Skeletal muscle tissue (tissue), 4 donors: ENCODE results near the gene MBLAC1. TPM values are rescaled to one million over a fixed set of nuclear protein-coding genes. Genes with fewer than 3 reads are reported as not detected.

Source experiments
- H3K27ac ChIP-seq: one replicate; pipeline ENCODE4 v1.7.0; 2013; ENCODE audit warnings: mild to moderate bottlenecking, low read depth, low read length, inconsistent platforms
- H3K27me3 ChIP-seq, 3 donors: one replicate each; pipeline ENCODE4 v1.7.0; 2013; ENCODE audit warnings: low read length in 3 of 3; ENCODE audit not compliant: control insufficient read depth in 3 of 3, insufficient read depth in 3 of 3
- H3K36me3 ChIP-seq, 3 donors: one replicate each; pipeline ENCODE4 v1.7.0; 2013; ENCODE audit warnings: low read length in 3 of 3; ENCODE audit not compliant: control insufficient read depth in 3 of 3, insufficient read depth in 3 of 3
- H3K4me1 ChIP-seq, 3 donors: one replicate each; pipeline ENCODE4 v1.7.0; 2013; ENCODE audit warnings: low read length in 3 of 3, mild to moderate bottlenecking in 3 of 3; ENCODE audit not compliant: control insufficient read depth in 3 of 3, insufficient read depth in 3 of 3
- H3K4me3 ChIP-seq, 3 donors: one replicate each; pipeline ENCODE4 v1.7.0; 2013; ENCODE audit warnings: low read length in 3 of 3
- H3K9ac ChIP-seq, 3 donors: one replicate each; pipeline ENCODE4 v1.7.0; 2013; ENCODE audit warnings: low read length in 3 of 3, mild to moderate bottlenecking in 3 of 3, moderate library complexity in 2 of 3, low read depth in 1 of 3
- H3K9me3 ChIP-seq, 3 donors: one replicate each; pipeline ENCODE4 v1.7.0; 2013; ENCODE audit warnings: low read length in 3 of 3; ENCODE audit not compliant: control insufficient read depth in 3 of 3
- total RNA-seq: library from RNA; depleted of rRNA; stranded (reverse); fragments of >200 nt; gene quantifications from one replicate; pipeline ENCODE4 v1.2.3, GENCODE V29; 2014
- donor health status: Osteomylitis.

Gene MBLAC1
- total RNA-seq, 1 donor from 2014 or later: 1.0 TPM

DNA sequence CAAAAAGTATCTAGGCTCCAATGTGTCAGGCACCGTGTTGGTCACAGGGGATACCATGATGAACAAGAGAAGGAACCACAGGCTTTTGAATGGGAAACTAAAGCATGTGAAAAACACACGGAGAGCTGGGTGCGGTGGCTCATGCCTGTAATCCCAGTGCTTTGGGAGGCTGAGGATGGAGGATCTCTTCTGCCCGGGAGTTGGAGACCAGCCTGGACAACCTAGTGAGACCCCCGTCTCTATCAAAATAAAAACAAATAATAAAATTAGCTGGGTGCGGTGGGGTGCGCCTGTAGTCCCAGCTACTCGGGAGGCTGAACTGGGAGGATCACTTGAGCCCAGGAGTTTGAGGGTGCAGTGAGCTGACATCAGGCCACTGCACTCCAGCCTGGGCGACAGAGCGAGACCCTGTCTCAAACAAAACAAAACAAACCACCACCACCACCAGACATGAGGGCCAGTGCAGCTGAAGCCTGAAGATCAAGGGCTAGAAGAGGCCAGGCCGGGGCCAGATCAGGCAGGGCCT lies 38.6 kb upstream of the MBLAC1 start:
- H3K27ac ChIP-seq: peak overlapping the region; percentile 73
- H3K9ac ChIP-seq: peak overlapping the region; percentile 78 to 94 (median 88)
- peak overlapping the region; percentile 71 to 96 (median 93) for H3K4me3 ChIP-seq

DNA sequence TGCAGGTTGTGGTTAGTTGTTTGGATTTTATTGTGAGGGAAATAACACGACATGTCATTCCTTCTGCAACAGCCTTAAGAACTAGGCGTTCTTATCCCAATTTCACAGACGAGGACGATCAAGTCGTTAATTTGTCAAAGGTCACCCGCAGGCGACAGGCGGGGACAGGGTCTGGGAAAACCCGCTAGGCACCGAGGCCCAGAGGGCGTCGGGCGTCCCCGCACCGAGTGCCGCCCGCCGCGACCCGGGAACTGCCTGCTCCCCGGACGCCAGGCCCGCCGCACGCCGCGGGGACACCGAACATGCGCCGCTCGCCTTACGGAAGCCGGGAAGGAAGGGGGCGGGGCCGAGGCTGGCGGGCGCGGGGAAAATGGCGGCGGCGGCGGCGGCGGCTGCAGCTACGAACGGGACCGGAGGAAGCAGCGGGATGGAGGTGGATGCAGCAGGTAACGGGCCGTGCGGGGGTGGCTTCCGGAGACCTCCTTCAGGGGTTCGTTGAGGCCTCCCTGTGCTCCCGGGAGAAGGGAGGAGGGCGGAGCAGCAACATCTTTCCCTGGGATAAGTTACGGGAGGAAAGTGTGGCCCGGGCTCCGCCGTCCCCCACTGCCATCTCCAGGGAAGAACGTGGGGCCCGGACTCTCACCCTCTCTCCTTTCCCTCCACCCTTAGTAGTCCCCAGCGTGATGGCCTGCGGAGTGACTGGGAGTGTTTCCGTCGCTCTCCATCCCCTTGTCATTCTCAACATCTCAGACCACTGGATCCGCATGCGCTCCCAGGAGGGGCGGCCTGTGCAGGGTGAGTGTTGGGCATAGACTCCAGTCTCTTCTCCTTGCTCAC lies 37.9 kb upstream of the MBLAC1 start, which contains the start of gene COPS6:
Gene COPS6 (plus strand): TSS at position 349 of the 837 bp plus-strand sequence. CDS start 22 bp downstream, at position 371.
- Histone ChIP-seq H3K36me3 (peaks cover 34 to 37% (median 36%) of the 10 kb centered on the region in 3 donors), H3K9ac (peak within 1 kb of the TSS; percentile 78 to 94 (median 88)), H3K27me3 (no peaks in the 10 kb centered on the region), H3K27ac (peak within 1 kb of the TSS; percentile 73), H3K4me3 (peak within 1 kb of the TSS; percentile 93 to 96 (median 95)), H3K4me1 (peaks cover 16 to 27% (median 26%) of the 10 kb centered on the region in 3 donors), H3K9me3 (no peaks in the 10 kb centered on the region)

More for the DNA sequence above, 38.6 kb upstream of the MBLAC1 start:
- Histone ChIP-seq H3K4me1 (peaks cover 15 to 20% (median 20%) of the 10 kb centered on the region in 3 donors), H3K27me3 (no peaks in the 10 kb centered on the region), H3K36me3 (peaks cover 28 to 30% (median 30%) of the 10 kb centered on the region in 3 donors), H3K9me3 (no peaks in the 10 kb centered on the region)

DNA sequence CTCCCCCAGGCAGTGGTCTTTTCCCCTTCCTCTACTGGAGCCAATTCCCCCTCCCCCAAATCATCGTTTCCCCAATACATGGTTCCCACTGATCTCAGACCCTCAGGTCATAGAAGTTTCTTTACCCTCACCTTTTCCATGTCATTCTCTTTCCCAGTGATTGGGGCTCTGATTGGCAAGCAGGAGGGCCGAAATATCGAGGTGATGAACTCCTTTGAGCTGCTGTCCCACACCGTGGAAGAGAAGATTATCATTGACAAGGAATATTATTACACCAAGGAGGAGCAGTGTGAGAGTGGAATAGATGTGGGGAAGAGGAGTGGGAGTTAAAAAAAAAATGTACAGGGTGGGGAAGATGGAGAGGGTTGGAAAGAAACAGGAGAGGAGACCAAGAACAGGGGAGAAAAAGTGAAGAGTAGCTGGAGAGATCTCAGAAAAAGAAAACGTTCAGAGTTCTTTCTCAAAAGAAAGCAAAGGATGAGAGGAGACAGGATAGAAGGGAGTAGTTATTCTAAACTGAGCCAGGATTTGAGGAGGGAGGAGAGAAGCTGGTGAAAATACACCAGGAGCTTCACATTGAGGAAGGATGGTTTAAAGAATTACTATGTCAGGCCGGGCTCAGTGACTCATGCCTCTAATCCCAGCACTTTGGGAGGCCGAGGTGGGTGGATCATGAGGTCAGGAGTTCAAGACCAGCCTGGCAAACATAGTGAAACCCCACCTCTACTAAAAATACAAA lies 37.1 kb upstream of the MBLAC1 start:
- peak overlapping the region; percentile 73 for H3K27ac ChIP-seq
- no peaks in the 10 kb centered on the region for H3K9me3 ChIP-seq
- peak overlapping the region; percentile 78 to 94 (median 88) for H3K9ac ChIP-seq
- H3K4me1 ChIP-seq: peaks cover 19 to 31% (median 27%) of the 10 kb centered on the region in 3 donors
- peaks cover 39 to 44% (median 43%) of the 10 kb centered on the region in 3 donors for H3K36me3 ChIP-seq
- no peaks in the 10 kb centered on the region for H3K27me3 ChIP-seq
- H3K4me3 ChIP-seq: peak overlapping the region; percentile 93 to 96 (median 95)

DNA sequence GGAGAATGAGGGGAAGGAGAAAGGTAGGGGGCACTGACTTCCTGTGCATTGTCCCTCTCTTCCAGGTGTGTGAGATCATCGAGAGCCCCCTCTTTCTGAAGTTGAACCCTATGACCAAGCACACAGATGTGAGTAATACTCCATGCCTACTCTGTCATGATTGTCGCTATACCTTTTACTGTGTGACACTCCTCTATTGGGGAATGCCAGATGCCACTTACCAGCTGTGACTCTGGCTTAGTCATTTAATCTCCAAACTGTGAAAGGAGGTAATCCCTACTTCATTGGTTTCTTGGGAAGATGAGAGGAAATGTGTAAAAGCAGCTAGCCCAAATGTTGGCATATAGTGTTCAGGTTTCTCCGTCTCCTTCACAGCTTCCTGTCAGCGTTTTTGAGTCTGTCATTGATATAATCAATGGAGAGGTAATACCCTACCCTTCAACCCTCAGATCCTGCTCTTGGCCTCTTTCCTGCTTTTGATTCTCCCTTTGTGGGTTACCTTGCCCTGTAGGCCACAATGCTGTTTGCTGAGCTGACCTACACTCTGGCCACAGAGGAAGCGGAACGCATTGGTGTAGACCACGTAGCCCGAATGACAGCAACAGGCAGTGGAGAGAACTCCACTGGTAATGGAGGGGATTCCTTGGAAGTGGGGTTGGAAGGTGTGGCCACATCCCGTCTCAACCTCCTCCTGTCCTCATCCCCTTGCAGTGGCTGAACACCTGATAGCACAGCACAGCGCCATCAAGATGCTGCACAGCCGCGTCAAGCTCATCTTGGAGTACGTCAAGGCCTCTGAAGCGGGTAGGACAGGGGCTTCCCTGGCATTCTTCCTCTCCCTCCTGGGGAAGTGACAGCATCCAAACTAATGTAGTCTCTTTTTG lies 36.0 kb upstream of the MBLAC1 start:
- Histone ChIP-seq H3K4me3 (no peak overlapping the region), H3K9me3 (no peaks in the 10 kb centered on the region), H3K27me3 (no peaks in the 10 kb centered on the region), H3K27ac (no peak overlapping the region), H3K36me3 (peaks cover 50 to 54% (median 52%) of the 10 kb centered on the region in 3 donors), H3K9ac (no peak overlapping the region), H3K4me1 (peaks cover 19 to 31% (median 27%) of the 10 kb centered on the region in 3 donors)

DNA sequence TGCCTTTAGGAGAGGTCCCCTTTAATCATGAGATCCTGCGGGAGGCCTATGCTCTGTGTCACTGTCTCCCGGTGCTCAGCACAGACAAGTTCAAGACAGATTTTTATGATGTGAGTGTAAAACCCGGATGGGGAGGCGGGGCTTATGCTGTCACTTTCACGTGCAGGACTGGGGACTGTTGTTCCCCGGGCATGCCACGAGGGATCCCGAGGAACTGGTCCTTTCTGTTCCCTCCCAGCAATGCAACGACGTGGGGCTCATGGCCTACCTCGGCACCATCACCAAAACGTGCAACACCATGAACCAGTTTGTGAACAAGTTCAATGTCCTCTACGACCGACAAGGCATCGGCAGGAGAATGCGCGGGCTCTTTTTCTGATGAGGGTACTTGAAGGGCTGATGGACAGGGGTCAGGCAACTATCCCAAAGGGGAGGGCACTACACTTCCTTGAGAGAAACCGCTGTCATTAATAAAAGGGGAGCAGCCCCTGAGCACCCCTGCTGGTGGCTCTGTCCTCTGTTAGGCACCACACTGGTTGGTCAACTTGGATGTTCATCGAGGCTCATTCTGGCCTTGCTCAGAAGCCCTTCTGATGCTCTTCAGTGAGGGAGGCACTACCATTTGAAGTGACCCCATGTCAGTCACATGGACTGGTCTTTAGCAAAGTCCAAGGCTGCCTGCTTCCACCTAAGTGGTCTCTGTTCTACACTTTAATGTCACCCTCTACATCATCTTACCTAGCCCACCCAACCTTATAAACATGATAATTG lies 35.2 kb upstream of the MBLAC1 start:
- Histone ChIP-seq H3K36me3 (peaks cover 56 to 61% (median 59%) of the 10 kb centered on the region in 3 donors), H3K4me1 (peaks cover 19 to 31% (median 27%) of the 10 kb centered on the region in 3 donors), H3K4me3 (no peak overlapping the region), H3K27ac (no peak overlapping the region), H3K9me3 (no peaks in the 10 kb centered on the region), H3K27me3 (no peaks in the 10 kb centered on the region), H3K9ac (no peak overlapping the region)

DNA sequence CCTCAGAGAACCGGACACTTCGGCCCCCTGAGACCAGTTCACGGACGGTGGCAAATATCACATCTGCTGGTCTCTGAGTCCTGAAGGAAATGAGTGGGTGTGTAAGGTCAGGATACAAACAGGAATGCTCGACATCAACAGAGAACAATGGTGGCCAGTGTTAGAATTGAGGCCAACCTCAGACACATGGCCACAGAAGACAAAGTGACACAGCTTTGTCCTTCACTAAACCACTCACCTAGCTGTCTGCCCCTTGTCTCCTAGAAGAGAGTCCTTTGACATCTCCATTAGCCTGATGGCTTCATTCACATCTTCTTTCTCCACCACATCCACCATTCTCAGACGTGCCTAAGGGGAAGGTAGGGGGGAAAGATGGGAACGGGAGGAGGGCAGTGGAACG lies 33.7 kb upstream of the MBLAC1 start:
- Histone ChIP-seq H3K27ac (no peak overlapping the region), H3K4me3 (no peak overlapping the region), H3K4me1 (peaks cover 18 to 31% (median 26%) of the 10 kb centered on the region in 3 donors), H3K36me3 (peaks cover 68 to 73% (median 72%) of the 10 kb centered on the region in 3 donors), H3K9me3 (no peaks in the 10 kb centered on the region), H3K9ac (no peak overlapping the region), H3K27me3 (no peaks in the 10 kb centered on the region)

DNA sequence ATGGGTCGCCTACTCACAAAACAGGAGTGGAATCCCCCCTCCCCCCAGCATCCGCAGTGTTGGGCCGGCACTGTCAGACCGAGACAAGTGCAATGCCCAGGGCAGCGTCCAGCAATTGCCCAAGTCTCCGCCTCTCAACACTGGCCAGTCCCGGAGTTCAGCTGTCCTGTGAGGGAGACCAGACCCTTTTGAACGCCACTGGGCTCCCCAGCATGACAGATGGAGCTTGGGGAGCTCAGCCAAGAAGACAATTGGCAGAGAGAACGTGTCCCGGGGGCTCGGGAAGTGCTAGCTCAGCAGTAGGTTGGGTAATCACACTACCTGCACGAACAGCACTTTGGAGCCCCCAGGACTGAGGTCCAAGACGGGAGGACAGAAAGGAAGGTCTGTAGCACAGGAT lies 33.3 kb upstream of the MBLAC1 start:
- Histone ChIP-seq H3K27me3 (no peaks in the 10 kb centered on the region), H3K27ac (no peak overlapping the region), H3K4me1 (peaks cover 14 to 27% (median 22%) of the 10 kb centered on the region in 3 donors), H3K4me3 (no peak overlapping the region), H3K36me3 (peaks cover 73 to 78% (median 76%) of the 10 kb centered on the region in 3 donors), H3K9me3 (no peaks in the 10 kb centered on the region), H3K9ac (peak overlapping the region in 1 of 3 donors; percentile 54)

DNA sequence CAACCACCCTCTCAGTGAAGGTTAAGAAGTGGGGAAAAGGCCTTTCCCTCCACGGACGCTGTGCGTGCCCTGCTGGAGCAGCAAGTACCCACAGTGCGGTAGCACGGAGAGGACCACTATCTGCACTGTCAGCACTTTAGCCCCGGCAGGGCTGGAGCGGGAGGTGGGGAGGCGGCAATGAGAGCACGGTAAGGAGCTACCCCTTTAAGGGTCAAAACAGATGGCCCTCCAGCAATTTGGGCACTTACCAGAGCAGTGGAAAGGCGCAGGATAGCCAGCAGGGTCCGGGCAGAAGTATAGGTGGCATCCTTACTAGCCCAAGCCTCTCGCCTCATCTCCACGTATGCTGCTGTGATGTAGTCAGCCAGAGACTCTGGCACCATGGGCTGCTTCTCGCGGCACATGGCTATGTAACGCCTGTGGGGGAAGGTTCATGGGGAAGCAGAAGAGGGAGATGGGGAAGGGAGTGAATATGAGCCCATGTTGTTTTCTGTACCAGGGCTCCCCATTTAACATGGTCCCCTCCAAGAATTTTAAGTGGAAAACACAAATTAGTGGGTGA lies 32.8 kb upstream of the MBLAC1 start:
- H3K4me3 ChIP-seq: no peak overlapping the region
- H3K27ac ChIP-seq: no peak overlapping the region
- no peaks in the 10 kb centered on the region for H3K27me3 ChIP-seq
- H3K9ac ChIP-seq: peak overlapping the region in 1 of 3 donors; percentile 54
- H3K4me1 ChIP-seq: peaks cover 12 to 27% (median 25%) of the 10 kb centered on the region in 3 donors
- no peaks in the 10 kb centered on the region for H3K9me3 ChIP-seq
- H3K36me3 ChIP-seq: peaks cover 78 to 83% (median 81%) of the 10 kb centered on the region in 3 donors
